SK-N-SH (cell line): ENCODE results near the gene GRIK3. TPM values are rescaled to one million over a fixed set of nuclear protein-coding genes. Genes with fewer than 3 reads are reported as not detected.
A peak's percentile ranks its signal among the peaks of the same experiment; 100 is the strongest.

Experiments
- CTCF ChIA-PET: fragments of 300-600, 350-600 bp; formaldehyde crosslinking; extraction: SDS; loops from one replicate; lab custom pipeline; 2021; lab: Yijun Ruan, JAX
- POLR2A ChIA-PET: fragments of 350-600 bp; sonication (Branson Sonifier 250); formaldehyde crosslinking; extraction: SDS; loops from one replicate; lab custom pipeline; 2020; ENCODE audit warnings: antibody characterized with exemption, inconsistent platforms; lab: Yijun Ruan, JAX
- DNase-seq: peaks from one replicate; pipeline ENCODE4 v3.0.0; 2012
- H2AFZ ChIP-seq: fragments of 200-600 bp; sonication (generic); 2 replicates; pipeline ENCODE4 v1.8.1; 2016; ENCODE audit warnings: antibody characterized with exemption, mild to moderate bottlenecking, low read depth
- H3F3A ChIP-seq: fragments of 200-600 bp; sonication (generic); replicated peaks from 2 replicates; pipeline ENCODE3; 2016; ENCODE audit warnings: antibody characterized with exemption, mild to moderate bottlenecking; ENCODE audit not compliant: insufficient read depth
- H3K27ac ChIP-seq, 2 experiments: fragments of 200-500 bp in 1 of 2; fragments of 200-600 bp in 1 of 2; sonication (Bioruptor generic) in 1 of 2; sonication (generic), shearing (Covaris generic) in 1 of 2; 2 replicates each; pipeline versions ENCODE4 v1.5.1 to v1.6.1; 2014 to 2016; ENCODE audit warnings: low read depth in 2 of 2, inconsistent platforms in 1 of 2, low read length in 1 of 2, mild to moderate bottlenecking in 1 of 2, mixed read lengths in 1 of 2
- H3K27me3 ChIP-seq: fragments of 200-600 bp; sonication (generic), shearing (Covaris generic); 2 replicates; pipeline ENCODE4 v1.6.1; 2016; ENCODE audit warnings: mixed run types; ENCODE audit not compliant: insufficient read depth
- H3K36me3 ChIP-seq, 2 experiments: fragments of 200-500 bp in 1 of 2; fragments of 200-600 bp in 1 of 2; sonication (Bioruptor generic) in 1 of 2; sonication (generic) in 1 of 2; replicated peaks in 1 of 2; 2 replicates each; pipeline versions ENCODE3 to v1.5.1; 2014 to 2016; ENCODE audit warnings: low read length in 1 of 2, mild to moderate bottlenecking in 1 of 2; ENCODE audit not compliant: insufficient read depth in 2 of 2, control insufficient read depth in 1 of 2
- H3K4me1 ChIP-seq, 2 experiments: fragments of 200-500 bp in 1 of 2; fragments of 200-600 bp in 1 of 2; sonication (Bioruptor generic) in 1 of 2; sonication (generic), shearing (Covaris generic) in 1 of 2; 2 replicates each; pipeline versions ENCODE4 v1.5.1 to v1.6.1; 2014 to 2016; ENCODE audit warnings: low read depth in 1 of 2, low read length in 1 of 2, mixed run types in 1 of 2; ENCODE audit not compliant: insufficient read depth in 2 of 2, control insufficient read depth in 1 of 2
- H3K4me2 ChIP-seq: fragments of 200-600 bp; sonication (generic), shearing (Covaris generic); 2 replicates; pipeline ENCODE4 v1.6.1; 2017; ENCODE audit warnings: mixed run types
- H3K4me3 ChIP-seq, 2 experiments: fragments of 200-500 bp in 1 of 2; fragments of 200-600 bp in 1 of 2; sonication (Bioruptor generic) in 1 of 2; sonication (generic), shearing (Covaris generic) in 1 of 2; 2 replicates each; pipeline versions ENCODE4 v1.5.1 to v1.8.1; 2014 to 2016; ENCODE audit warnings: low read depth in 2 of 2, inconsistent platforms in 1 of 2, low read length in 1 of 2, mild to moderate bottlenecking in 1 of 2, mixed read lengths in 1 of 2, moderate library complexity in 1 of 2
- H3K79me2 ChIP-seq: fragments of 200-600 bp; sonication (generic); 2 replicates; pipeline ENCODE4 v1.8.1; 2017; ENCODE audit warnings: mild to moderate bottlenecking; ENCODE audit not compliant: insufficient read depth
- H3K9ac ChIP-seq: fragments of 200-600 bp; sonication (generic); 2 replicates; pipeline ENCODE4 v1.6.1; 2017; ENCODE audit warnings: mixed run types
- H3K9me2 ChIP-seq: fragments of 200-600 bp; sonication (generic); 2 replicates; pipeline ENCODE4 v1.6.1; 2017; ENCODE audit warnings: mixed run types
- H3K9me3 ChIP-seq: fragments of 200-600 bp; sonication (generic); 2 replicates; pipeline ENCODE4 v1.6.1; 2017; ENCODE audit warnings: mixed run types, mild to moderate bottlenecking, moderate library complexity
- H4K20me1 ChIP-seq: fragments of 200-600 bp; sonication (generic); 2 replicates; pipeline ENCODE4 v1.6.1; 2017; ENCODE audit warnings: mild to moderate bottlenecking, mixed run types; ENCODE audit not compliant: insufficient read depth
- EP300 ChIP-seq, 2 experiments: IDR thresholded peaks; 2 replicates each; pipeline versions ENCODE4 v1.4.0 to v1.6.1; 2012; ENCODE audit warnings: borderline replicate concordance in 1 of 2, low read depth in 1 of 2, low read length in 1 of 2
- FOXJ3 ChIP-seq: sonication (generic); formaldehyde crosslinking; IDR thresholded peaks from 2 replicates; pipeline ENCODE4 v1.5.1; 2020; ENCODE audit warnings: mild to moderate bottlenecking, missing genetic modification reagents
- FOXM1 ChIP-seq: IDR thresholded peaks from 2 replicates; pipeline ENCODE4 v1.4.0; 2012; ENCODE audit warnings: low read depth, mild to moderate bottlenecking
- GATA2 ChIP-seq: sonication (generic); formaldehyde crosslinking; IDR thresholded peaks from 2 replicates; pipeline ENCODE4 v1.5.0; 2020; ENCODE audit warnings: mild to moderate bottlenecking, missing genetic modification reagents
- IRF3 ChIP-seq: fragments of 150-350 bp; IDR thresholded peaks from 2 replicates; pipeline ENCODE4 v1.6.1; 2016; ENCODE audit warnings: mild to moderate bottlenecking, low read depth, low read length
- MAX ChIP-seq: IDR thresholded peaks from 2 replicates; pipeline ENCODE4 v1.4.0; 2012; ENCODE audit warnings: low read depth
- MXI1 ChIP-seq: IDR thresholded peaks from 2 replicates; pipeline ENCODE4 v1.6.1; 2012; ENCODE audit warnings: mild to moderate bottlenecking, low read depth, low read length, improper control_type of control experiment
- NFIC ChIP-seq: IDR thresholded peaks from 2 replicates; pipeline ENCODE4 v1.4.0; 2012; ENCODE audit warnings: borderline replicate concordance
- POLR2AphosphoS5 ChIP-seq: IDR thresholded peaks from 2 replicates; pipeline ENCODE4 v1.6.1; 2012; ENCODE audit warnings: low read depth, low read length
- RAD21 ChIP-seq: IDR thresholded peaks from 2 replicates; pipeline ENCODE4 v1.6.1; 2012; ENCODE audit warnings: mild to moderate bottlenecking, low read length
- RCOR1 ChIP-seq: fragments of 150-350 bp; IDR thresholded peaks from 2 replicates; pipeline ENCODE4 v1.6.1; 2017; ENCODE audit warnings: antibody characterized with exemption, low read length
- RXRA ChIP-seq: IDR thresholded peaks from 2 replicates; pipeline ENCODE4 v1.4.0; 2012; ENCODE audit warnings: low read depth, mild to moderate bottlenecking, borderline replicate concordance
- TAF1 ChIP-seq: IDR thresholded peaks from 2 replicates; pipeline ENCODE4 v1.6.1; 2012; ENCODE audit warnings: low read depth, mild to moderate bottlenecking, low read length, moderate library complexity, borderline replicate concordance
- TCF12 ChIP-seq: IDR thresholded peaks from 2 replicates; pipeline ENCODE4 v1.4.0; 2012
- USF2 ChIP-seq: fragments of 150-350 bp; IDR thresholded peaks from 2 replicates; pipeline ENCODE4 v1.6.1; 2017; ENCODE audit warnings: antibody characterized with exemption, low read length, low read depth, borderline replicate concordance
- YY1 ChIP-seq: IDR thresholded peaks from 2 replicates; pipeline ENCODE4 v1.4.0; 2012; ENCODE audit warnings: low read depth, mild to moderate bottlenecking
- ZBTB33 ChIP-seq: IDR thresholded peaks from 2 replicates; pipeline ENCODE4 v1.4.0; 2012; ENCODE audit warnings: low read depth, borderline replicate concordance
- WGBS: methylation state at CpG from one replicate; pipeline ENCODE4 v1.1.6; 2017; ENCODE audit warnings: low lambda C conversion rate; 5-methylcytosine and 5-hydroxymethylcytosine counted together
- polyA plus RNA-seq, 3 experiments: library from polyadenylated mRNA; depleted of rRNA; stranded (reverse); fragments of >200 nt; gene quantifications; 2 replicates each; pipeline ENCODE4 v1.2.3, GENCODE V29; 2012
- TF ChIP-seq, protein P1 (sequence below): IDR thresholded peaks from 2 replicates; pipeline ENCODE4 v1.4.0; 2012; ENCODE audit warnings: low read depth, borderline replicate concordance
- TF ChIP-seq, protein P2 (sequence below): fragments of 200-600 bp; sonication (generic); IDR thresholded peaks from 2 replicates; pipeline ENCODE4 v1.6.1; 2017; ENCODE audit warnings: antibody characterized with exemption, mild to moderate bottlenecking, moderate library complexity

Gene GRIK3
- polyA plus RNA-seq, 1 of the 3 experiments (the other 2 are of a cell fraction), result not detected

DNA sequence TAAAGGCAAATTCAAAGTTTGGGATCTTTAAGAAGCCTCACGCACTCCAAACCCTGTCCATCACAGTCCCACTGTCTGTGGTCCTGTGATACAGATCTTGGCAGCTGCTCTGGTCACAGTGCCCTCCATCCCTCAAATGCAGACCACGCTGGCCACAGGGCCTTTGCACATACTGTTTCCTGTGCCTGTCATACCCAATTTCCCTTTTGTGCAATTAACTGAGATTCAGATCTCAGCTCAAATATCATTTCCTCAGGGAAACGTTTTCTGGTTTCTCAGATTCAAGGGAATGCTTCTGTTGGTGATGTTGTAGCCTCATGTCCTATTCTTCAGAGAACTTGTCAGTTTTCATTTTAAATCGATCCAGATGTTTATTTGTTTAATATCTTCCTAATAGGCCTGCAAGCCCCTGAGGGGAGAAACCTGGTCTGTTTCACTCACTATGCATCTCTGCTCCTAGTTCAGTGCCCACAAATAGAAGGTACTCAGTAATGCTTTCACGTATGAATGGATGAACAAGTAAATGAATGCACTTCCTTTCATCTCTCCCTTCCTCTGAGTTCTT lies 24.2 kb upstream of the GRIK3 start:
- no peaks in the 10 kb centered on the region for H3K36me3 ChIP-seq
- peaks cover 0 to 17% of the 10 kb centered on the region in 2 experiments; a peak in 1 of 4 replicates for H3K4me1 ChIP-seq
- H3K27me3 ChIP-seq, result no peaks in the 10 kb centered on the region
- WGBS, result 7% methylated on average over 5 of the region's 5 CpGs
- H3K4me3 ChIP-seq, result no peak overlapping the region
- no peak overlapping the region for H2AFZ ChIP-seq
- H3K27ac ChIP-seq, result no peak overlapping the region
- ChIA-PET POLR2A (no interaction called here), CTCF (interaction anchor here (0.6 to 1.6 kb wide), 2 partner anchors 25 to 371 kb away, joined by 3 to 4 read pairs; no protein-coding TSS in a partner anchor)
- no peaks in the 10 kb centered on the region for H3K79me2 ChIP-seq
- no peaks in the 10 kb centered on the region for H3K9me2 ChIP-seq
- no peaks in the 10 kb centered on the region for H3K9me3 ChIP-seq
- peak in 1 of 2 experiments; percentile 84; a peak in 1 of 4 replicates for TF ChIP-seq EP300 (IDR thresholded peaks at IDR 0.05; ENCODE audit: borderline replicate concordance in 1 of 2, low read depth in 1 of 2, low read length in 1 of 2)
- peak; percentile 42; the same call in 1 of the 2 replicates for TF ChIP-seq FOXJ3 (CRISPR knock-in tag)
- peak; percentile 78 for TF ChIP-seq GATA2 (CRISPR knock-in tag)
- TF ChIP-seq RCOR1, result peak; percentile 92
- TF ChIP-seq RAD21, result peak; percentile 12; the same call in 1 of the 2 replicates
- no peak for TF ChIP-seq TCF12
- H3K9ac ChIP-seq, result no peak overlapping the region
- DNase-seq, result peak; percentile 52
- no peak overlapping the region for H3K4me2 ChIP-seq
- H4K20me1 ChIP-seq, result no peaks in the 10 kb centered on the region
- H3F3A ChIP-seq, result no peaks in the 10 kb centered on the region

GRCh38 chr1:37056325-37056724 lies 22.0 kb upstream of the GRIK3 start:
- Histone ChIP-seq H4K20me1 (no peaks in the 10 kb centered on the region), H2AFZ (no peak overlapping the region), H3K9me2 (no peaks in the 10 kb centered on the region), H3F3A (no peaks in the 10 kb centered on the region), H3K4me2 (no peak overlapping the region), H3K79me2 (no peaks in the 10 kb centered on the region), H3K27ac (peak overlapping the region in 1 of 2 experiments; percentile 36; a peak in 2 of 4 replicates), H3K4me1 (peaks cover 0 to 28% of the 10 kb centered on the region in 2 experiments; a peak in 1 of 4 replicates), H3K36me3 (no peaks in the 10 kb centered on the region), H3K9me3 (no peaks in the 10 kb centered on the region), H3K9ac (no peak overlapping the region), H3K27me3 (no peaks in the 10 kb centered on the region)
- CTCF ChIA-PET, result interaction anchor here (0.7 to 1.9 kb wide), 7 partner anchors 14 to 480 kb away, joined by 3 to 6 read pairs (median 4); no protein-coding TSS in a partner anchor
- peak; percentile 64 for DNase-seq
- POLR2A ChIA-PET, result no interaction called here
- WGBS, result 11% methylated on average over 1 of the region's 6 CpGs
- TF ChIP-seq POLR2AphosphoS5 (no peak), RCOR1 (no peak), NFIC (no peak), YY1 (no peak), MXI1 (no peak), EP300 (IDR thresholded peaks at IDR 0.05; ENCODE audit: borderline replicate concordance in 1 of 2, low read depth in 1 of 2, low read length in 1 of 2) (peak in 1 of 2 experiments; percentile 51; a peak in 2 of 4 replicates), TAF1 (no peak), GATA2 (CRISPR knock-in tag) (peak; percentile 64; the same call in 1 of the 2 replicates), RAD21 (peak; percentile 5; the same call in 1 of the 2 replicates), IRF3 (no peak), ZBTB33 (no peak), MAX (no peak), FOXJ3 (CRISPR knock-in tag) (peak; percentile 45; the same call in 1 of the 2 replicates), USF2 (no peak), RXRA (no peak), FOXM1 (no peak)
- TF ChIP-seq, protein P1, sequence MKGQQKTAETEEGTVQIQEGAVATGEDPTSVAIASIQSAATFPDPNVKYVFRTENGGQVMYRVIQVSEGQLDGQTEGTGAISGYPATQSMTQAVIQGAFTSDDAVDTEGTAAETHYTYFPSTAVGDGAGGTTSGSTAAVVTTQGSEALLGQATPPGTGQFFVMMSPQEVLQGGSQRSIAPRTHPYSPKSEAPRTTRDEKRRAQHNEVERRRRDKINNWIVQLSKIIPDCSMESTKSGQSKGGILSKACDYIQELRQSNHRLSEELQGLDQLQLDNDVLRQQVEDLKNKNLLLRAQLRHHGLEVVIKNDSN, result no peak
- TF ChIP-seq, protein P2, sequence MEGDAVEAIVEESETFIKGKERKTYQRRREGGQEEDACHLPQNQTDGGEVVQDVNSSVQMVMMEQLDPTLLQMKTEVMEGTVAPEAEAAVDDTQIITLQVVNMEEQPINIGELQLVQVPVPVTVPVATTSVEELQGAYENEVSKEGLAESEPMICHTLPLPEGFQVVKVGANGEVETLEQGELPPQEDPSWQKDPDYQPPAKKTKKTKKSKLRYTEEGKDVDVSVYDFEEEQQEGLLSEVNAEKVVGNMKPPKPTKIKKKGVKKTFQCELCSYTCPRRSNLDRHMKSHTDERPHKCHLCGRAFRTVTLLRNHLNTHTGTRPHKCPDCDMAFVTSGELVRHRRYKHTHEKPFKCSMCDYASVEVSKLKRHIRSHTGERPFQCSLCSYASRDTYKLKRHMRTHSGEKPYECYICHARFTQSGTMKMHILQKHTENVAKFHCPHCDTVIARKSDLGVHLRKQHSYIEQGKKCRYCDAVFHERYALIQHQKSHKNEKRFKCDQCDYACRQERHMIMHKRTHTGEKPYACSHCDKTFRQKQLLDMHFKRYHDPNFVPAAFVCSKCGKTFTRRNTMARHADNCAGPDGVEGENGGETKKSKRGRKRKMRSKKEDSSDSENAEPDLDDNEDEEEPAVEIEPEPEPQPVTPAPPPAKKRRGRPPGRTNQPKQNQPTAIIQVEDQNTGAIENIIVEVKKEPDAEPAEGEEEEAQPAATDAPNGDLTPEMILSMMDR, result no peak
- TF ChIP-seq, all 33 proteins: peak for 4
- no peak overlapping the region for H3K4me3 ChIP-seq
